GM18499 (cell line): ENCODE data around the gene CARD9.
A peak's percentile ranks its signal among the peaks of the same experiment; 100 is the strongest.

Experiments
- ATAC-seq: cut with Tn5 transposase; IDR thresholded peaks from one replicate; pipeline ENCODE4 v1.9.1; 2021; ENCODE audit warnings: moderate number of reproducible peaks; ENCODE audit not compliant: insufficient read depth, unreplicated experiment

Gene CARD9

GRCh38 chr9:136366826-136367225, 6.6 kb downstream of the CARD9 start:
- no peak for ATAC-seq

- ATAC-seq = no peak
Measured at GRCh38 chr9:136365775-136366222, 7.7 kb downstream of the CARD9 start.

- no peak for ATAC-seq
Measured at GRCh38 chr9:136364942-136365774, 8.3 kb downstream of the CARD9 start.

- no peak for ATAC-seq
Measured at GRCh38 chr9:136363949-136364748, 9.3 kb downstream of the CARD9 start.

GRCh38 chr9:136363106-136363948, 10.1 kb downstream of the CARD9 start, which contains the start of gene DNLZ:
Gene DNLZ, minus strand, starts transcription at chr9:136363744. Its CDS starts 30 bp downstream, at chr9:136363714.
- peak; percentile 43 for ATAC-seq

- no peak for ATAC-seq
Measured at GRCh38 chr9:136362450-136362784, 11.1 kb downstream of the CARD9 start.

- no peak for ATAC-seq
Measured at GRCh38 chr9:136361754-136362449, 11.6 kb downstream of the CARD9 start.

- no peak for ATAC-seq
Measured at GRCh38 chr9:136361047-136361753, 12.3 kb downstream of the CARD9 start.

GRCh38 chr9:136359774-136360718, 13.4 kb downstream of the CARD9 start:
- no peak for ATAC-seq

- ATAC-seq = no peak
Measured at GRCh38 chr9:136358888-136359287, 14.6 kb downstream of the CARD9 start.

- ATAC-seq = no peak
Measured at GRCh38 chr9:136358016-136358415, 15.5 kb downstream of the CARD9 start.

GRCh38 chr9:136357202-136357725, 16.2 kb downstream of the CARD9 start:
- no peak for ATAC-seq

- no peak for ATAC-seq
Measured at GRCh38 chr9:136355616-136356557, 17.6 kb downstream of the CARD9 start.

GRCh38 chr9:136354592-136355085, 18.8 kb downstream of the CARD9 start:
- no peak for ATAC-seq

- no peak for ATAC-seq
Measured at GRCh38 chr9:136353757-136354488, 19.5 kb downstream of the CARD9 start.

- no peak for ATAC-seq
Measured at GRCh38 chr9:136353088-136353487, 20.4 kb downstream of the CARD9 start.
